Stimulated activated CD4-positive, alpha-beta T cell treated with anti-CD3 and anti-CD28 coated beads, Interleukin-4, amount 100 ng/mL, for 1 hour (primary cell): ENCODE data around the gene PI4KB.
"Not testable (repeated sequence)": the region's sequence is repeated elsewhere in the genome, so short reads cannot be mapped to it uniquely, and the experiment has no call there.

Experiments used
- DNase-seq: peaks from one replicate; pipeline ENCODE4 v3.0.0-alpha.2; 2020

Gene PI4KB

DNA sequence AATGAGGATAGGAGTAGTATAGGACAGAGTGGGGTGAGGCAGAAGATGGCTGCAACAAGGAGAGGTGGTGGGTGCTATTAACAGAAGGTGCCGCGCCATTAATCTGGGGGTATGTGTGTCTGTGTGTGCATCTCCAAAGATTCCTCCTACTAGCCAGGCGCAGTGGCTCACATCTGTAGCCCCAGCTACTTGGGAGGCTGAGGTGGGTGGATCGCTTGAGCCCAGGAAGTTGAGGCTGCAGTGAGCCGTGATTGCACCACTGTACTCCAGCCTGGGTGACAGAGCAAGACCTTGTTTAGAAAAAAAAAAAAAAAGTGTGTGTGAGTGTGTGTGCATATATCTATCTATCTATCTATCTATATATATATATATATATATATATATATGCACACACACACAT lies 51.9 kb downstream of the PI4KB start:
- not testable (repeated sequence) for DNase-seq

DNA sequence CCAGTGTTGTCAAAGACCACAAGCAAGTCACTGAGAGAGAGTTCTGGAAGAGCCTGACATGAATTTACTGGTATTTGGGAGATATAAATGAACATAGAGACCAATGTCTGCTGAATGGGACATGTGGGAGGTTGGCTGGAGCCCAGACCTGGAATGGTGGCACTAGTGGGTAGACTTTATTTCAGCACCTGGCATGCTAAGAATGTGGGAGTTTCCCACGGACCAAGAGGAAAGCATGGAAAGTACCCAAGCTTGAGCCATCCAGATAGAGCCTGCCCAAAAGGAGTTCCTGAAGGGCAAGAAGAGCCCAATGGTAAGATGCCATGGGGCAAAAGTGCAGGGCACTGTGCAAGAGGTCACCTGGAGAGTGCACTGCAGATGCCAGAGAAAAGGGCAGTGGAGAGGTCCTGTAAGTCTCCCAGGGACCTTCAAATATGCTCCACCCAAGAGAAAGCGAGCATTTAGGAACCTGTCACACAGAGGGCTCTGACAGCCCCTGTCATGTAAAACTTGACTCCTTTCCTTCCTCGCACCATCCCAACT lies 53.2 kb downstream of the PI4KB start:
- DNase-seq = no peak

DNA sequence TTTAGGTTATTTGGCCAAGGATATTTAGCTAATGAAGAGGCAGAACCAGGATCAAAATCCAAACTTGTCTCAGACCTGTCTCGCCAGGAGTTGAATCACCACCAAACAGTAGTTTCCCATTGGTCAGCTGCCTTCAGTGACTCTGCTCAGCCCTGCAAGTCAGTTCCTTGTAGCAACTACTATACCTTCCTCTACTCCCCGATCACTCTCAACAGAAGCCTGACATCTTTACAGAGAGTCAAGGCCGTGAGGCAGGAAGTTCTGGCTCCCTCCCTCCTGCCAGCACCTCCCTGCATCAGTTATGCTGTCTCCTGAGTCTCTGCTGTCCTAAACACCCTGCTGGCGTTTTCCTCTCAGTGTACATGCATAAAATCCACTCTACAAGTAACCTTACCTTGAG lies 59.5 kb downstream of the PI4KB start:
- no peak for DNase-seq

DNA sequence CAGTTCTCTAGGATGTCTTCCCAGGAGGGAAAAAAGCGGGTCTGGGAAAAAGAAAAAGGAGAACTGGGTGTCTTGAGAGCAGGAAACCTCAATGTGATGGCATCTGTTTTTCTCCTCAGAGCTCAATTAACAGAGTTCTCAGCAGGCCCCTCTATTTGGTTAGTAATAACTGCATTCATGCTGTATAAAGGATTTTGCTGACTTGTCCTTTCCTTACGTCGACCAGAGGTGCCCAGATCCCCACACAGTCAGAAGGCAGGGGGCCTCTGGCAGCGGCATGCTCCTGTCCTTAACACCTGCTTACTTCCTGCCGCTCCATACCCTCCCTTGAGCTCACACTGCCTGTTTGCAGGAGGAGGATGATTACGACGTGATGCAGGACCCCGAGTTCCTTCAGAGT lies 60.4 kb downstream of the PI4KB start:
- DNase-seq = no peak

DNA sequence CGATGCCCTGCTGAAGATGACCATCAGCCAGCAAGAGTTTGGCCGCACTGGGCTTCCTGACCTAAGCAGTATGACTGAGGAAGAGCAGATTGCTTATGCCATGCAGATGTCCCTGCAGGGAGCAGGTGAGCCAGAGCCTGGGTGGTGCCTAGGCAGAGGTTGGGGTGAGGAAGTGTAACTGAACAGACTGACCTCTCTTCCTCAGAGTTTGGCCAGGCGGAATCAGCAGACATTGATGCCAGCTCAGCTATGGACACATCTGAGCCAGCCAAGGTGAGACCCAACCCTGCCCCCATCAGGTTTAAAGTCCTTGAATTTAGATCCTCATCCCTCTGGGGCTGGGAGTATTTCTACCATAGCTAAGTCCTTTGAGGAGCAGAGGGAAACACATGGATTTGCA lies 60.9 kb downstream of the PI4KB start:
- no peak for DNase-seq

DNA sequence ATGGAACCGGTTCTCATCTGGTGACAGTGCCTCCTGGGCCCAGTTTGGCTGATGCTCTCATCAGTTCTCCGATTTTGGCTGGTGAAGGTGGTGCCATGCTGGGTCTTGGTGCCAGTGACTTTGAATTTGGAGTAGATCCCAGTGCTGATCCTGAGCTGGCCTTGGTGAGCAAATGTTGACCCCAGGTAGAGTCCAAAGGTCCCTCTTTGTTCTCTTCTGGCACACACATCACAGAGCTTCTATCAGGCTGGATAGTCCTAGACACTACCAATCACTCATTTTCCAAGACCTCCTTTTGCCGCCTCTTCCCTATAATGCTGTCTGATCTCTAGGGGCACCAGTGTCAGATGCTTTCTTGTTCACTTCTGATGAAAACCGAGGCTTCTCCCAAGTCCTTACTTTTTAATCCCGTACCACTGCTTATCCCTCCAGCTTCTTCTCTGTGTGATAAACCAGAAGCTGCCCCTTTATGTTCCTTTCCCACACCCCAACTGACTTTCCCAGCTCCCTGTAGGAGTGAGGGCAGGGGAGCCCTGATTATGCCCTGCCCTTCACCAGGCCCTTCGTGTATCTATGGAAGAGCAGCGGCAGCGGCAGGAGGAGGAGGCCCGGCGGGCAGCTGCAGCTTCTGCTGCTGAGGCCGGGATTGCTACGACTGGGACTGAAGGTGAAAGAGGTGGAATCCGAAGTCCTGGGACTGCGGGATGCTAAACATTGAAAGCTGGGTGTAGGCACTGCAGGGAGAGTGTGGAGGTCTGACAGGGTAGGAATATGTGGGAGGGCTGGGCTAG lies 61.6 kb downstream of the PI4KB start:
- no peak for DNase-seq

DNA sequence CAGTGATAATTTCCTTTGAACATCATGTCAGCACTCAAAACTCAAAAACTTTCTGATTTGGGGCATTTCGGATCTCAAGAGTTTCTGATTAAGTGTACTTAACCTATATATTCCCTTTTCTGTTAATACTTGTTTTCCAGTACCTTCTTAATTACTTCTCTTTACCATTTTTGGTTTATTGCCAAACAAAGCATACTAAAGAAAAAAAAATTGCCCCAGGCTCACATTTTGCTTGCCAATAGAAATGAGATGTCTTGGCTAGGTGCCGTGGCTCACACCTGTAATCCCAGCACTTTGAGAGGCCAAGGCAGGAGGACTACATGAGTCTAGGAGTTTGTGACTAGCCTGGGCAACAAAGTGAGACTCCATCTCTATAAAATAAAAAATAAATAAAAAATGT lies 67.9 kb downstream of the PI4KB start:
- DNase-seq = no peak

DNA sequence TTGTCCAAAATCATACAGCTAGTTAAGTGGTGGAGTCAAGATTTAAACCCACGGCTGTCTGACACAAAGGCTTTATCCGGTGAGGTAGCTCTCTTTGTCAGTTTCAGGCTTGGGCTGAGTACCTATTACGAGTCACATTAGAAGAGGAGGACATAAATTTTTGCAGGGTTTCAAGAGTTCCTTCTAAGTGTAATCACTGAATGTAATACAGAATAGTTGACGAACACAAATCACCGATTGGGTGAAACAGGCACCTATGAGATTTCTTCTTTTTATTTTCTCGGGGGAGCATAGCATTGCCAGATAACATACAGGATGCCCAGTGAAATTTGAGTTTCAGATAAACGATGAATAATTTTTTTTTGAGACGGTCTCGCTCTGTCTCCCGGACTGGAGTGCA lies 71.8 kb downstream of the PI4KB start:
- DNase-seq = no peak

DNA sequence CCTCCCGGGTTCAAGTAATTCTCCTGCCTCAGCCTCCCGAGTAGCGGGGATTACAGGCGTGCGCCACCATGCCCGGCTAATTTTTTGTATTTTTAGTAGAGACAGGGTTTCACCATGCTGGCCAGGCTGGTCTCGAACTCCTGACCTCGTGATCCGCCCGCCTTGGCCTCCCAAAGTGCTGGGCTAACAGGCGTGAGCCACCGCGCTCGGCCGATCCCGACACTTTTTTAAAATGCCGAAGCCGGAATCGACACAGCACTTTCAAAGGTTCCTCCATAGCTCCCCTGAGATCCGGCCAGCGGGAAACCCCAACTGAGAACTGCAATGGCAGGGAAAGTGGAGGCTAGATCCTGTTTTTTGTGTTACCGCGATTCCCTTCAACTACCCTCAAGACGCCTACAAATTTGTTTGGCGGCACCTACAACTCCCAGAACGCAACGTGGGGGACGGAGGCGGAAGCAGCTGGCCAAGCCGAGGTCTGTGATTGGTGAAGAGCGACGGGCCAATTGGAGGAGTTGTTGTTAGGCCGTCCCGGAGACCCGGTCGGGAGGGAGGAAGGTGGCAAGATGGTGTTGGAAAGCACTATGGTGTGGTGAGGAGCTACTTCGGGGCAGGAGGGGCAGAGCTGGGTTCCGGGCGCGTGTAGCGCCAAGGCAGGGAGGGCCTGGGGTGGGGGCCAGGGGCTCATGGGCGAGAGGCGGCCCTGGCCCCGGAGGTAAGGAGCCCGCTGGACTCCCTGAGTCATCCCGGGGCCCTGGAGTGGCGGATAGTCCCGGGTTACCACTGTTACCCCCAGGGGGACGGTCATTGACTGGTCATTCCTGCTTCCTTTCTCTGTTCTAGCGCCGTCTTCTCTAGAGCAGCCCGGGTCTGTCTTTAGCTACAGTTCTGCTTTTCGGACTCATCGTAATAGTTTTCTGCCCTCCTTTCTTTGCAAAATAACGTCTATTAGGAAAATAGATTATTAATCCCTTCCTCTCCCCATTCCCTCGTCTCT lies 72.7 kb downstream of the PI4KB start, which contains the start of gene PSMD4:
Gene PSMD4 (plus strand): TSS at position 518 of the 997 bp plus-strand sequence. CDS start 49 bp downstream, at position 567.
- DNase-seq = peak; percentile 90

DNA sequence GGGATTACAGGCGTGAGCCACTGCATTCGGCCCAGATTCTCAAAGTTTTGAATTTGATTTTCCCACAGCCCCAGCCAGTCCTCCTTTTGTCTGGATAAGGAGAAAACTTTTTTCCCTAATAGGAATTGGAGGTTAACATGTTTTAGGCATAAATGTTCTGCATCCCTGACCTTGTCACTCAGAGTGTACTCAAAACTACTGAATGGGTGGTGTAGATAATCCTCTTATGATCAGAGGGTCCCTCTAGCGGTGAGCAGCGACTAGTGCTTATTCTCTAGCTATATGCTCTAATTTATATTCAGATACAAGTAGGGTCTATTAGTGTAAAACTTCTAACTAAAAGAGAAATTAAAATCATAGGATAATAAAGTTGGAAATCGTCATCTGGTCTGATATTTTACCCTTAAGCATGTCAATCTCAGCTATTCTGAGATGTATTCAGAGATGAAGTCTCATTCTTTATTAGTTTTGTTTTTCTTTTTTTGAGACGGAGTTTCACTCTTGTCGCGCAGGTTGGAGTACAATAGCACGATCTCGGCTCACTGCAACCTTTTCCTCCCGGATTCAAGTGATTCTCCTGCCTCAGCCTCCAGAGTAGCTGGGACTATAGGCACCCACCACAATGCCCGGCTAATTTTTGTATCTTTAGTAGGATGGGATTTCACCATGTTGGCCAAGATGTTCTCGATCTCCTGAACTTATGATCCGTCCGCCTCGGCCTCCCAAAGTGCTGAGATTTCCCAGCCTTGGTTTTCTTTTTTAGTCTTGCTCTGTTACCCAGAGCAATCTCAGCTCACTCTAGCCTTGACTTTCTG lies 75.4 kb downstream of the PI4KB start:
- DNase-seq = peak; percentile 56

DNA sequence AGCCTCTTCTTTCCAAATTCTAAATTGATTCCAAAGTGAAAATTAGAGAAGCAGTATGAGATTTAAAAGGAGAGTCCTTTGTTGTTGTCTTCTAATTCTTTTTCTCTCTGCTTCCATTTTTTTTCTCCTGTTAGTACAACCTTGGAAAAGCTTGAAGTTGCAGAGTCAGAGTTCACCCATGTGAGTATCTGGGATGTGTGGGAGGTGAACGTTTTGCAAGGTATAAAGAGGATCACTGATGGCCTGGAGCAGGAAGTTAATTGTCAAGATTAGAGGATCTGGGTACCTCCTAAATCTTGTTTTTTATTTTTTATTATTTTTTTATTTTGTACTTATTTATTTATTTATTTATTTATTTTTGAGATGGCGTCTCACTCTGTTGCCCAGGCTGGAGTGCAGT lies 80.4 kb downstream of the PI4KB start:
- no peak for DNase-seq

DNA sequence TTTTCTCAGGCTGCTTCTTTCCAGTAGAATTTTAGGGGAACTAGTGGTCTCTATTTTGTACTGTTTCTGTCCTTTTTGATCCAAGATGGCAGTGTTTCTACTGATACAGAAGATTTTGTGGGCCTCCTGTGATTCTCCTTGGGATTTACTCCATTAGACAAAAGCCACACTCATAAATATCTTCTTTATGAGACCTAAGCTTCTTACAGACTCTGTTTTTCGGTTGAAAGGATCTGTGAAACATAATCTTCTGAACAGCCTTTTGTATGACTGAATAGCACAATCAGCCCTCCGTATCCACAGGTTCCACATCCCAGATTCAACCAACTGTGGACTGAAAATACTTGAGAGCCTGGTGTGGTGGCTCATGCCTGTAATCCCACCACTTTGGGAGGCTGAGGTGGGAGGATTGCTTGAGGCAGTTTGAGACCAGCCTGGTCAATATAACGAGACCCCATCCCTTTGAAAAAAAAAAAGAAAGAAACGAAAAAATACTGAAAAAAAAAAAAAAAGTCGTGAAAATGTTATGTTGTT lies 83.5 kb downstream of the PI4KB start:
- no peak for DNase-seq

DNA sequence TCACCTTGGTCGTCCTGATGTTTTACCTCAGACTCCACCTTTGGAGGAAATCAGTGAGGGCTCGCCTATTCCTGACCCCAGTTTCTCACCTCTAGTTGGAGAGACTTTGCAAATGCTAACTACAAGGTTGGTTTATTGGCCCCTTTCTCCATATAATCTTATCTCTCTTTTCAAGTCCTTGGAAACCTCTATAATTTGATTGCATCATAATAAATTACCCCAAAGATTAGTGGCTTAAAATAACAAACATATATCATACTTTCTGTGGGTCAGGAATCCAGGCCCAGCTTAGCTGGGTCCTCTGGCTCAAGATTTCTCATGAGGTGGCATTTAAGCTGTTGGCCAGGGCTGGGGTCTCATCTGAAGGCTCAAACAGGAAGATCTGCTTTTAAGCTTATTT lies 84.8 kb downstream of the PI4KB start:
- DNase-seq = no peak
